Dermis microvascular lymphatic vessel endothelial cell (primary cell): Measurements from ENCODE around the gene POLN. TPM values are rescaled to one million over a fixed set of nuclear protein-coding genes. Genes with fewer than 3 reads are reported as not detected.

Experiments used
- DNase-seq, 2 donors: peaks; one replicate each; pipeline versions ENCODE4 v3.0.0 to v3.0.0-alpha.2; 2010; ENCODE audit warnings: low read depth in 2 of 2
- total RNA-seq: library from RNA; depleted of rRNA; stranded (reverse); fragments of >200 nt; gene quantifications from 2 replicates; pipeline ENCODE4 v1.2.1, GENCODE V29; 2014

Gene POLN
- total RNA-seq, 1 donor from 2014 or later: 1.9 TPM

DNA sequence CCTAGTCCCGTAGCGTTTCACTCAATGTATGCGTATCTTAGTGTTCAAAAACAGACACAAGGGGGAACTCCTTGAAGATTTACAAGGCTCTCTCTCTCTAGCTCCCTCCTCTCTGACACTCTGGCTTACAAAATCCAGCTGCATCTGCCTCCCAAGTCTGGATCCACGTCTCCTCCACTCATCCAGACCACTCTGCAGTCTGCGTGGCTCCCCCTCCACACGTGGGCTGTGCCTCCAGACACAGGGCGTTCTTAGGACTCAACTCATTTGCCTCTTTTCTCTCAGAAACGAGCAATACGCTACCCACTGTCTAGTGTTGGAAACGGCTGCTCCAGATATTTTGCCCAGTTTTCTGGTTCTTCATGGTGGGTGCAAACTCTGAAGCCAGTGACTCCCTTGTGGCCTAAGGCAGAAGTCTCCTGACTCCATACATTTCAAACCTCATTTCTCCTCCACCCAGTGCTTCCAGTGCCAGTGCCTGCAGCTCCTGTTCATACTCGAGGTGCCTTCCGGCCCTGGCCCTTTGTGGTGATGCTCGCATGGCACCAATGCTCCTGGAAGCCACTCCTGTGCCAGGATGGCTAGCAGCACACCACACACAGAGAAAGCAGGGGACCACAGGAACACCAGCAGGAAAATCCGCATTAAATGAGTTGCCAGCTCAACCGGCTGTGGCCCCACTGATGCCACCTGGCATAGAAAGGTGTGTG is 158.7 kb downstream of the POLN start:
- DNase-seq: no peak

DNA sequence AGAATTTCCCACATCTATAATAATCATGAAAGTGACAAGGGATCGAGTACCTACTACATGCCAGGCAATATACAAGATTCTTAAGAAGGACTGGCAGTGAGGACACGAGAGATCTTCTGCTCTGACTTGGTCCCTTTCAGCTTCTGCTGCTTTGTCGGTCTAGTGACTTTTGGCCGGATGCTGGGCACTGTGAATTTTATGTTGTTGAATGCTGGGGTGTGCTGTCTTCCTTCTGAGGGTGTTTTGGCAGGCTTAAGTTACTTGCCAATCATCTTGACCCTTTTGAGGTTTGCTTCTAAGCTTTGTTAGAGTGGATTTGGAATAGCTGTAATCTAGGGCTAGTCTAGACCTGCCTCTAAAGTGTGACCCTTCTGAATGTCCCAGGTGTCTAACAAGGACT is 159.3 kb downstream of the POLN start:
- no peak for DNase-seq

DNA sequence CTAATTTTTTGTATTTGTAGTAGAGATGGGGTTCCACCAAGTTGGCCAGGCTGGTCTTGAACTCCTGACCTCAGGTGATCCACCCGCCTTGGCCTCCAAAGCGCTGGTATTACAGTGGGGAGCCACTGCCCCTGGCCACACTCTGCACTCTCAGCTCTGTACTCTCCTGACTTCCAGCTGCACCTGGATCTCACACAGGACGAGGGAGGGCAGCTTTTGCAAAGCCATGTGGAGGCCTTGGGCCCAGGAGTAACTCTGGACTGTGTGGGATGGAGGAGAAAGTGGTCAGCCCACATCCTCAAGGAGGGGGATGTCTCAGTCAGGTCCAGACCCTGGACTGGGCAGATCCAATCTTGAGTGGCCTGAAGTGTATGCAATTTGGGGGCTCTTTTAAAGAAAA is 159.8 kb downstream of the POLN start:
- DNase-seq: no peak

DNA sequence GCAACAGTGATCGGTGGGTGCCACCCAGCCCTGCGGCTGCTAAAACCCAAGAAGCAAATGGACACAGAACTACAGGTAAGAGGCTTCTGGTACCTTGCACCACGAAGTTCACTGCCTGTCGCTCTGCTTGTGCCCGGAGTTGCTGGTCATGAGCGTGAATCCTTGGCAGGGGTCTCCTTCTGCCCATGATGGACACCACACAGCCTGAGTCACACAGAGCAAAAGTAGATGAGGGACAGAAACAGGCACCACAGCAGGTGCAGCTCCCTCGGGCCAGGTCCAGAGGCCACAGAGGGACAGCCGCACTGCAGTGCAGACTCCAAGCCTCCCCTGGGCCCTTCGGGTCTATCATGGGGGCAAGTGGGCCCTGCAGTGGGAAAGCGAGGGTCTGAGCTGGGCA is 160.4 kb downstream of the POLN start:
- DNase-seq: no peak

DNA sequence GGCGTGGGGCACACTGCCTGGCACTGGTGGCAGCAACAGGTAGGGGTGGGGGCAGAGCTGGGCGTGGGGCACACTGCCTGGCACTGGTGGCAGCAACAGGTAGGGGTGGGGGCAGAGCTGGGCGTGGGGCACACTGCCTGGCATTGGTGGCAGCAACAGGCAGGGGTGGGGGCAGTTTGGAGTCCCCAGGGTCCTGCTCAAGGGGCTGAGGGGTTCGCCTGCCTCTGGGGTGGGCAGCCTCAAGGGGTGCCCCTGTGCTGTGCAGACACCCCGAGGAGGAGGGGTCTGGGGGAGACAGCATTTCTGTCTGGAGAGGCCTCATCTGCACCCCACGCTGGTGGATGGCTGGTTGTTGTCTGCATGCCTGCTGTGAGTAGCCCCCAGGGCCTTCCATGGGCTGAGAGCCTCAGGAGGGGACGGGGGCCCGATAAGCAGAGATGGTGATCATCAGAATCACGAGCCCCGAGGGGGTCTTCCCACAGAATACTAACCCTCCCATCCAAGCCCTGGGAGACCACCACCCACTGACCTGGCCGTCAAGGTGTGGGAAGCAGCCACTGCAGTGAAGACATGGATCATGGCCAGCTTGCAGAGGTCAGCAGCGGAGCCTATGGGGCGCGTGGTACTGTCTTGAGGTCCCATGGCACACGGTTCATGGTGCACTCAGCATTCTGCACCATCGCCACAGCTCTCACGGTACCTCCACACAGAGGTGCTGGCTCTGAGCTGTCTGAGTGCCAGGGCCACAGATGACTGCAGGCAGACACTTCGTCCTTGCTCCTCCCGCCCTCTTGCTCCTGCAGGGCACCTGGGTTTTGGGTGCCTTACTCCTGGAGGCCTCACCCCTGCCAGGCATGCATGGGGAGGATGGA is 161.3 kb downstream of the POLN start:
- DNase-seq: no peak

DNA sequence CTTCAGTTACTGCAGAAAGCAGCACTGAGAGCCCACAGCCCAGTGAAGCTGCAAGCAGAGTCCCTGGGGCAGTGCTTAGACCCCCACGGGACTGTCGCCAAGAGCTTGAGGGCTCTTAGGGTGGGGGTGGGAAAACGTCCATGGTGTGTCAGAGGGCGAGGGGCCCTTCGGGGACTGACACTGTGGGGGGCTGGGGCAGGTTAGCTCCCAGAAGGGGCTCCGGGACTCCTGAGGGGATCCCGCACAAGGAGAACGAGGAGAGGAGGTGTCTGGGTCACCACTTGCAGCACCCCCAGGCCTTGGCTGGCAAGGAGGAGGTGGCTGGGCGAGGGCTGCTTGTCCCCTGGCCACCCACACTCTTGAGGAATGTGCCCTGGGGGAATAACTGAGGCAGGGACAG is 162.0 kb downstream of the POLN start:
- DNase-seq: no peak

DNA sequence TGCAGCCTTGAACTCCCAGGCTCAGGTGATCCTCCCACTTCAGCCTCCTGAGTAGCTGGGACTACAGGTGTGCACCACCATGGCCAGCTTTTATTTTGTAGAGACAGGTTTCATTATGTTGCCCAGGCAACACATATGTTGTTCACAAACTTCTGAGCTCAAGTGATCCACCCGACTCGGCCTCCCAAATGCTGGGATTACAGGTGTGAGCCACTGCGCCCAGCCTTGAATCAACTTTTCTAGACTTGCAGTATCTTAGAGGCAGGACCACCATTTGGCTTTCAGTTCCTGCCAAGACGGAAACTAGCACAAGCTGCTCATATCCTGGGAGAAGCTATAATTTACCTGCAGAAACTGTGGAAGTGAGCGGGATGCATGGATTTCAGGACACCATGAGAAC is 162.9 kb downstream of the POLN start:
- no peak for DNase-seq

DNA sequence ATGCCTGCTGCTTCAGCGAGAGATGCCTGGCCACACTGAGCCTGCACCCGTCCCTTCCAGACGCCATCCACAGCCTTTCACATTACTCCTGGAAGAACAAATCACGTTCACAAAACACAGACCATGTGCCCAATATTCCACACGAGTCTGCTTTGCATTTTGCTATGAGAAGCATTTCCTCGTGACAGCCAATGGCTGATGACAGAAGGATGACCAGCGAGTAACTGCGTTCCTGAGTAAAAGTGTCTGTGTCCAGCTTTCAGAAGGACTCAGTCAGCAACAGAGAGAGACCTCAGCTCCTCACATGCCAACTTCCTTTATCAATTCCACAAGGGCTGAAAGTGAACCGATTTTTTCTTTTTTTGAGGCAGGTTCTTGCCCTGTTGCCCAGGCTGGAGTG is 163.3 kb downstream of the POLN start:
- no peak for DNase-seq

DNA sequence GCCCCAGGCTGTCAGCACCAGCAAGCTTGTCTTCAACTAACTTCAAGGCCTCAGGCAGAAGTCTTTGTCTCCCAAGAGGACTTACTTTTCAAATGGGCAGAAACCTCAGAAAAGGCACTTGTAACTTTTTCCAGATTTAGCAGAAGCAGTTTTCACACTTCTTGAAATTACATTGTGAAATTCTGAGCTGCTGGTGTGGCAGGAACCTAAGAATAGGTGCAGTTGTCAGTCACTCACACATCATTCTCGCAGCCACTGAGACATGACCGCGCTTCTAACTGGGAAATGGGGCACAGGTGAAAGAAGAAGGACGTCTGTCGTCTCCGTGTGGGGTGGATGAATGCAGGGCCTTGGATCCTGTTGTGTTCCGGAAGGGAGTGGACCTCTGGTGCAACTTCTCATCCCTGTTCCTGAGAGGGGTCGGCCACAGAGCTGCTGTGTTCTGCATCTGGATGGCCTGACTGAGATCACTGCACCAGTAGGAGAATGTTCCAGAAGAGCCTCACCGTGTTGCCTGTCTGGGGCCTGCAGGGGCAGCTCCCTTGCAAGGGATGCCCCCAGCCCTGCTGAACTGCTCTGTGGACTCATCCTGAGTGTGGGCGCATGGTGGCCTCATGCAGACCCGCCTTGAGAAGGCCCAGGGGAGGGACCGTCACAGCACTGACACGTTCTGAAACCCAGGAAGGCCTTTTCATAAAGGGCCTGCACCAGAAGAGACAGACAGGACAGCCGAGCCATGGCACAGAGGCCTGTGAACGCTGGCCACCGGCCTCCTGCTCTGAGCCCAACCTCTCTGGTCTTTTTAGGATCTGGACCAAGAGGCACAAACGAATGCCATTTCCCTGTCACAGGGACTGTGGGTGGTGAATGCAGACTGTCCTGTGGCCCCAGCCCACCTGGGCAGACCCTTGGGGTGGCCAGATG is 164.1 kb downstream of the POLN start:
- no peak for DNase-seq

DNA sequence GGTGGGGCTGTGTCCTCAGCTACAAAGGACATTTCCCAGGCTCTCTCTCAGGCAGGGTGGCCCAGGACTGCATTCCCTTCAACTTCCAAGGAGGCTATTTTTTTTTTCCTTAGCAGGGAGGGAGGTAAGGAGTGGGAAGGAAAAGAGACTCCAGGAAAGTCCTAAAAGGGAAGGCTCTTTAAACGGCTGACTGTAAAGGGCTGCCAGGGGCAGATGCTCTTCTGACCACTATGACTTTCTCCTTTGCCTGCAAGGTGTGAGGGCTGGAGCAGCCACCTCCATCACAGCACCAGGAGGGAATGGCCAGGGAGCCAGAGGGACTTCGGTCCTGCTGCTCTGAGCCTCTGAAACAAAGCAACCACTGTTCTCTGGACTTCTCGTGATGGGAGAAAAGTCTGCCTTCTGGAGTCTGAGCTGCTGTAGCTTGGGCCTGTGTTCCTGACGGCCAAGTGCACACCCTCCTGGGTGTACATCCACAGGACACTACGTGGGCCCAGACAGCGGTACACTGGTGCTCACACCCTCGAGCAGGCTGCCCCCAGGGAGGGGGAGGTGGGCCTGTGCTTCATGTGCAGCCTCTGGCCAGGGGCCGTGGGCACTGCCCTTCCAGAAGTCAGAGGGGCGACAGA is 164.9 kb downstream of the POLN start:
- no peak for DNase-seq

DNA sequence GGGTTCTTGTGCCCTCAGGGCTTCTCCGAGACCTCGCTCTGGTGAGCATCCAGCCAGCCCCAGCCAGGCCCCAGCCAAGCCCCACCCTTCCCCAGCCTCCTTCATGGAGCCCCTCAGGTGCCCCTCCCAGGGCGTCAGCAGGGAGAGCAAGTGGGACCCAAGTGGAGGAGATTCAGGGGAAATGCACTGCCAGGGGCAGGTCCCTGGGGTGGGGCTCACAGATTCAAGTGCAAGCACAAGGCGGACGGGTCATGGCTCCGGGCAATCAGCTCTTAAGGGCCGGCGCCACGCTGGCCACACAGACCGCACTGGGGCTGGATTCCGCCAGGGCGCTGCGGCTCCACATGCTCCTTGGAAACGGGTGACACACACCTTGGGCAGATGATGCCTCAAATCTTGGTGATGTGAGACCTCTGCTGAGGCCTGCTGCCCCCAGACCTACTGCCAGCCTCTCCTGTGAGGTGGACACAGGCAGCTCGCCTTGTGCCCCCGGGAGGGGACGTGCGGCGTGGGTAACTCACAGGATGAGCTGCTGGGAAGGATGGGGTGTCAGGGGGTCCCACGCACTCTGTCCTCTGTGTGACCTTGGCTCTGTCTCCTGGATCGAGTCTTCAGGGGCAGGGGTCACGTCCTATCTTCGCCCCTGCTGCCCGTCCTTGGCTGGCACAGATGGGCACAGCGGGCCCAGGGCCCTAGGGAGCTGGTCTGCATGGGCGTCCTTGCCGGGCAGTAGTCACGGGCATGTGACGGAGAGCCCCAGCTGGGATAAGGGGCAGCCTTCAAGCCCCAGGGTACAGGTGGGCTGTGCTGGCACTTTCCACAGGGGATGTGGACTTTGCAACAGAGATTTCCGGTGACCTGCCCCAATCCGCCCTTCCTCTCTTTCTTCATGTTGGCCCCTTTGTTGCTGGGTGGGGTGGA is 165.7 kb downstream of the POLN start:
- DNase-seq: no peak

DNA sequence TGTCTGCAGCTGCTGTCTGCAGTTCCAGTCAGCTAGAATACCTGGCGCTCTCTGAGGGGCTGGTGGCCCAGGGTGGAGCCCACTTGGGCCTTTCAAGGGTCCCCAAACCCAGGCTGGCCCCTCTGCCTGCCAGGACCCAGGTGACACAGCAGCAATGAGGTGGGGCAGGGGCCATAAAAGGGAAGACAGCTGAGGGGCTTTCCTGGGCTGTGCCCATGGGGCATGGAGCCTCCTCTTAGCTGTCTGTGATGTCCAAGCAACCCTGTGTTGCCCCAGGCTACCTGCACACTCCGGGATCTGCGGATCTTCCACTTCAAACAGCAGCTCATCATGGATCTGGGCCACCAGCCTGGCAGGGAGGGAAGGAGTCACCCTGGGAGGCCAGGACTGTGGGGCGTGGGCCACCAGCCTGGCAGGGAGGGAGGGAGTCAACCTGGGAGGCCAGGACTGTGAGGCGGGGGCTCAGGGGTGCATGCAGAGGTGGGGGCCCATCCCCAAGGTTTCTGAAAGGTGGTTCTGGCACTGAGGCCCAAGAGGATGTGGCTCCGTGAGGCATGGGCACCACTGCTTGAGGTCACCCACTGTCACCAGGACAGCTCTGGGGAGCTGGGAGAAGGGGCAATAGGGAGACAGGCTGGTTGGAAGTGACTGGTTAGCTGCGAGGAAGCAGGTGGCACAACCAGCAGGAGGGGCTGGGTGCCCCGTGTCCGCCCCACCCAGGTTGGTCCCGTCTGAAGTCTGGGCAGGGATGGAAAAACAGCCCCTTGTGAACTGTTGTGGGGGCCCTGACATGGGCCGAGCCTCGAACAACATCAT is 166.5 kb downstream of the POLN start:
- no peak for DNase-seq

DNA sequence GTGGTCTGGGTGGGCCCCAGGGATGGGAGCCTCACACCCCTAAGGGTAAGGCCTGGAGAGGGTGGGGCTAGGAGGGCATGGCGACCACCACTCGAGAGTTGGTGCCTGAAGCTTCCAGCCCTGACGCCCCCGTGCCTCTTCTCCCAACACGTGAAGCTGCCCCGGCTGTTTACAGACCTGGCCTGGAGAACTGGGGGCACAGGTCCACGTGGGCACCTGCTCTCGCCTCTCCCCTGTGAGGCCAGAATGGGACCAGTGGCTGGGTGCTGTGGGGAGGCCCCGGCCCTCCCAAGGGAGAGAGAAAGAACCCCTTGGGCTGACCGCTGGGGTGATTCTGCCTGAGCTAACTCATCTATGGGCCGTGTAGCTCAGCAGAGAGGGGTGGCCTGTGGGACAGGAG is 167.3 kb downstream of the POLN start:
- DNase-seq: no peak

DNA sequence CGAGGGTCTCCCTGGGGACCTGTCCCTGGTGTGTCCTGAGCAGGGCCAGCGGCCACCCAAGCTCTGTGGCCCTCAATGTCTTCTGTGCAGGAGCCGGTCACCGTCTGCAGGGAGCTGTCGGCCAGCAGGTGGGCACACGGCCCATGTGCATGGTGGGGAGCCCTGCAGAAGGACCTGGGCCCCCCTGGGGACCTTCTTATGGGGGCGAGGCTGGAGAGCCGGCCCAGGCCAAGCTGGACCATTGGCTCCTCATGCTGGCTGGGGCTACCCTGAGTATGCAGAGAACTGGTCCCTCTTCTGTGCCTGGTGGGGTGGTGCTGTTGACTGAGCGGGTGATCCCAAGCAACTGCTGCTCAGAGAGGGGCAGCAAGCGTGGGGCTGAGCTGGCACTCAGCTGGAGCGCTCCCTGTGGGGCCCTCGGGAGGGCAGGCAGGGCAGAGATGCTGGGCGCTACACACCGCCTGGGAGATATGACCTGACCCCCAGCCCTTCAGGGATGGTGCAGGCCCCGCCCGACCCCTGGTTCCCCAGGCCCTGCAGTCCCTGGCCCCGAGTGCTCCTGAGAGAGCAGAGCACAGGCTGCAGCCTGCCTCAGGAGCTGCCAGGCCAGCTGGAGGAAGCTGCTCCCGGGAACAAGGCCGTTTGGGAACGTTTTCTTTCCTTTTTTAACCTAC is 168.0 kb downstream of the POLN start:
- no peak for DNase-seq

DNA sequence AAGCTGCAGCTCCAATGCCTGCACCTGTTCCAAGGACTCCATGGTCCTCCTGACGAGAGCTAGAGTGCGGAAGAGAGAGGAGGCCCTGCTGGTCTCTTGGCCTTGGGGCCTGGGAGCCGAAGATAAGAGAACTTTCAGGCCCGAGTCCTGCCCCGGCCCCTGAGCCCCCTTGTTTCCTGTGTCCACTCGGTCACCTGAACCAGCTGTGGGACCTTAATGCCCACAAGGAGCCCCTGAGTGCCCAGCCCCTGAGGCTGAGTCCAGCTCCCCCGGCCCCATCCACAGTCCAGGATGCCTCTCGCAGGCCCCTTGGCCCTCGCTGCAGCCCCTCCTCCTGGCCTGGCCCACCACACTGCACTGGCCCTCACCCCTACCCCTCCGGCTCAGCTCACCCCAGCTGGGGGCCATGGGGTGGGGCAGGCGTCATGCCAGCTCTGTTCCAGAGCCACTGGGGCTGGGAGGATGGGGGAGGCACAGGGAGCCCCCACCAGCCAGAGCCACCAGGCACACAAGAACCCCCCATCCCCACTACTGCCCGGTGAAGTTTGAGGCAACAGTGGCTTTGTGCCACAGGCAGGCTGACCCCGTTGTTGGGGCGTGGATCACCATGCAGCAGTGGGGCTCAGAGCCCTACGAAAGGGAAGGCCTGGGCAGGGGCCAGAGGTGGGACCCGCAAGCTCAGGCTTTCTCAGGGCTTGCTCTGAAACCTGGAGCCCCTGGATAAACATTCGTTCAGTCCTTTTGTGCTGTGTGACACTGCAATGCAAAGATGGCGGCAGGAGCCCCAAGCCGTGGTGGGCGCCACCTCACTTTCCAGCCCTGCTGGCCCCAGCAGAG is 168.7 kb downstream of the POLN start:
- DNase-seq: no peak

DNA sequence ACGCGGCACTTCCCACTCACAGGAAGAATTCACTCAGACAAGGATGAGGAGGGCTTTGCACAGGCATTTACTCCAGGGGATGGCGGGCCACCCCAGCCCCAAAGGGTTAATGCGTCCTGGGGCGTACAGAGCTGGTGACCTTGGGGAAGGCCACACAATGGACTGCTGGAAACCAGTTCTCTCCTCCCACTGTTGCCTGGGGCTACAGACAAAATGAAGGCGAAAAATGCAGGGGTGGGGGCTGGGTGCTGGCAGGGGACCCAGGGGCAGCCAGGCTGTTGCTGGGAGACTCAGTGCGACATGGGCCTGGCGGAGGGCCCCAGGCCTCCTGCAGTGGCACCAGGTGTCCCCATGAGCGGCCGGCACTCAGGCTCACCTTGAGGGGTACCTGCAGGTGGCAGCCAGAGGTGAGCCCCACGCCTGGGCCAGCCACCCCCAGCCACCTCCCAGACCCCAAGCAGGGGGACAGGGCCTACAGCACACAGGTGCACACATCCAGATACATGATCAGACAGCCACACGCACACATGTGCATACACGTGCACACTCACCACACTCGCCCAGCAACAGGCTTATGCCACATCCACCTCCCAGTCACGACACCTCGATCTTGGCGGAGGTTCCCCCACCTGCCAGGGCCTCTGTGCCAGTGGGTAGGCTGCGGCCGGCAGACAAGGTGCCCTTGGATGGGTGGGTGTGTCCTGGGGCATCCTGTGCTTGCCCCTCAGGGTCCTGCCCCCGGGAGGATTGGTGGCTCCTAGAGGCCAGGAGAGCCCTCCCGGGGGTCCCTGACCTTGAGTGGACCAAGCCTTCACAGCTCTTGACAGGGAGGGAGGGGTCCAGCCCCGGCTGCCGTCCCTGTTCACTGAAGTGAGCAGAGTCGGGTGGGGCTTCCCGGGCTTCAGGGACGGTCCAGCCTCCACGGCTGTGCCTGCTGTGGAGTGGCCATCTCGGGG is 169.7 kb downstream of the POLN start:
- no peak for DNase-seq
